Type B pancreatic cell (in vitro differentiated cells): ENCODE data around the gene RBBP9. TPM values are rescaled to one million over a fixed set of nuclear protein-coding genes. Genes with fewer than 3 reads are reported as not detected.
A peak's percentile ranks its signal among the peaks of the same experiment; 100 is the strongest.

ENCODE experiments used
- DNase-seq: peaks from one replicate; pipeline ENCODE4 v3.0.0; 2021; ENCODE audit warnings: mixed read lengths; ENCODE audit not compliant: unreplicated experiment; ENCODE audit errors: extremely low spot score
- H3K27ac Mint-ChIP-seq: 2 replicates; pipeline ENCODE4 v1.8.0; 2021; ENCODE audit warnings: mild to moderate bottlenecking, mixed read lengths
- H3K27me3 Mint-ChIP-seq: 2 replicates; pipeline ENCODE4 v1.8.0; 2021; ENCODE audit warnings: mixed read lengths
- H3K36me3 Mint-ChIP-seq: 2 replicates; pipeline ENCODE4 v1.8.0; 2021; ENCODE audit warnings: mixed read lengths
- H3K4me1 Mint-ChIP-seq: one replicate; pipeline ENCODE4 v1.8.0; 2021; ENCODE audit warnings: mixed read lengths; ENCODE audit not compliant: unreplicated experiment
- H3K4me3 Mint-ChIP-seq: 2 replicates; pipeline ENCODE4 v1.8.0; 2021; ENCODE audit warnings: mild to moderate bottlenecking, mixed read lengths
- H3K9me3 Mint-ChIP-seq: 2 replicates; pipeline ENCODE4 v1.8.0; 2021; ENCODE audit warnings: mixed read lengths
- CTCF ChIP-seq: fragments of 200-600 bp; sonication (generic); conservative IDR thresholded peaks from 2 replicates; pipeline ENCODE4 v1.5.0; 2021; ENCODE audit warnings: antibody characterized with exemption, mild to moderate bottlenecking
- long read RNA-seq: library from polyadenylated mRNA; unstranded; transcript quantifications from one replicate; pipeline ENCODE4 v2.0.0, GENCODE V29; 2020
- total RNA-seq: library from RNA; stranded (reverse); gene quantifications from 2 replicates; pipeline ENCODE4 v1.2.1, GENCODE V29; 2021; ENCODE audit warnings: low replicate concordance

Gene RBBP9
- total RNA-seq: 14.0 and 20.7 TPM in 2 replicates
- long read RNA-seq, partial matches to known transcripts: 0 of 5 reads
- long read RNA-seq, other reads (novel, unspliced or antisense): 2 of 5 reads

- TF ChIP-seq CTCF: no peak
- no peaks in the 10 kb centered on the region for H3K9me3 Mint-ChIP-seq
- DNase-seq: peak; percentile 87
- peaks cover 9% of the 10 kb centered on the region for H3K36me3 Mint-ChIP-seq
- peaks cover 12% of the 10 kb centered on the region for H3K4me1 Mint-ChIP-seq
- peak within 1 kb of the TSS; percentile 78 for H3K27ac Mint-ChIP-seq
- H3K4me3 Mint-ChIP-seq: peak within 1 kb of the TSS; percentile 99
- H3K27me3 Mint-ChIP-seq: peaks cover 3% of the 10 kb centered on the region
These were observed at the start of gene RBBP9 for GRCh38 chr20:18496740-18497592. RBBP9 (minus strand) TSS chr20:18497225; CDS start chr20:18497167, 58 bp downstream.

DNA sequence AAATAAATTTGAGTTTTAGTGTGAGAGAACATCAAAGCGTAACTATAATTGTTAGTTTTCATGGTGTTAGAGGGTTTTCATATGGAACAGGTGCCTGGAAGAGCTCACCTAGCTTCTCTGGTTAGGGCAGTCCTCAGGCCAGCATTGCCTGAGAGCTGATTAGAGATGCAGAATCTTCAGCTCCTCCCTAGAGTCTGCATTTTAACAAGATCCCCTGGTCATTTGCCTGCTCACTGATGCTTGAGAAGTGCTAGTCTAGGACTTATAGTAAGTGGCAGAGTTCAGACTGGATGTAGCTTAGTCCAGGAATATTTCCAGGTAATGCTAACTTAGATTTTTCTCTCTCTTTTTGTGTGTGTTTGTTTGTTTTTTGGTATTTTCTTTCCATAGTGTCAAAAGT is 48.5 kb upstream of the RBBP9 start:
- no peaks in the 10 kb centered on the region for H3K4me1 Mint-ChIP-seq
- no peak for TF ChIP-seq CTCF
- no peak for DNase-seq
- no peak overlapping the region for H3K4me3 Mint-ChIP-seq
- no peaks in the 10 kb centered on the region for H3K9me3 Mint-ChIP-seq
- no peaks in the 10 kb centered on the region for H3K27me3 Mint-ChIP-seq
- peaks cover 21% of the 10 kb centered on the region for H3K36me3 Mint-ChIP-seq
- H3K27ac Mint-ChIP-seq: no peak overlapping the region

- TF ChIP-seq CTCF: no peak
- H3K4me3 Mint-ChIP-seq: no peak overlapping the region
- no peaks in the 10 kb centered on the region for H3K27me3 Mint-ChIP-seq
- H3K9me3 Mint-ChIP-seq: no peaks in the 10 kb centered on the region
- peaks cover 27% of the 10 kb centered on the region for H3K36me3 Mint-ChIP-seq
- H3K4me1 Mint-ChIP-seq: no peaks in the 10 kb centered on the region
- DNase-seq: no peak
- no peak overlapping the region for H3K27ac Mint-ChIP-seq
These were observed 46.9 kb upstream of the RBBP9 start for GRCh38 chr20:18543932-18544331.

GRCh38 chr20:18543216-18543615 is 46.2 kb upstream of the RBBP9 start:
- H3K27ac Mint-ChIP-seq: no peak overlapping the region
- TF ChIP-seq CTCF: no peak
- H3K4me3 Mint-ChIP-seq: no peak overlapping the region
- H3K27me3 Mint-ChIP-seq: no peaks in the 10 kb centered on the region
- no peak for DNase-seq
- H3K36me3 Mint-ChIP-seq: peaks cover 24% of the 10 kb centered on the region
- H3K4me1 Mint-ChIP-seq: no peaks in the 10 kb centered on the region
- no peaks in the 10 kb centered on the region for H3K9me3 Mint-ChIP-seq

GRCh38 chr20:18541741-18542140 is 44.7 kb upstream of the RBBP9 start:
- DNase-seq: no peak
- no peak for TF ChIP-seq CTCF
- Mint-ChIP-seq H3K27ac (no peak overlapping the region), H3K9me3 (no peaks in the 10 kb centered on the region), H3K27me3 (no peaks in the 10 kb centered on the region), H3K36me3 (peaks cover 31% of the 10 kb centered on the region), H3K4me3 (no peak overlapping the region), H3K4me1 (no peaks in the 10 kb centered on the region)
